ENCODE results near the gene USF2. TPM values are rescaled to one million over a fixed set of nuclear protein-coding genes. Genes with fewer than 3 reads are reported as not detected.
A peak's percentile ranks its signal among the peaks of the same experiment; 100 is the strongest.

Gene USF2
- total RNA-seq, 2 donors from 2014 or later: 86.5 to 108 TPM

DNA sequence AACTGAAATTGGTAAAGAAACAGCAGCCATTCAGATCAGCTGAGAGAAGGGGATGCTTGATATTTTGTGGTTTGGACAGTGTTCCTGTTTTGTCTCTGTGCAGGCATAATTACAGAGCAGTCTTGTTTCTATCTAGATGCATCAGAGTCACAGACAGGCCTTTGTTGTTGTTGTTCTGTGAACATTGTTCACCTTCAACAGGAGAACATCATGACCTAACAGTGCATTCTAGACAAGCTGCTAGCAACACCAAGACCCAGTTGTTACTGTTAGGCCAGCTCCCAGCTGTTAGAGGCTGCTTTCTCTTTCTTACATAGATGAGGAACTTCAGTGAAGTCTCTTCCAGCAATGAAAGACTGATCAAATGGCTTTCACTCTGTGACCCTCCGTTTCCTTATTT lies 28.4 kb upstream of the USF2 start:
- TF ChIP-seq, protein P1, sequence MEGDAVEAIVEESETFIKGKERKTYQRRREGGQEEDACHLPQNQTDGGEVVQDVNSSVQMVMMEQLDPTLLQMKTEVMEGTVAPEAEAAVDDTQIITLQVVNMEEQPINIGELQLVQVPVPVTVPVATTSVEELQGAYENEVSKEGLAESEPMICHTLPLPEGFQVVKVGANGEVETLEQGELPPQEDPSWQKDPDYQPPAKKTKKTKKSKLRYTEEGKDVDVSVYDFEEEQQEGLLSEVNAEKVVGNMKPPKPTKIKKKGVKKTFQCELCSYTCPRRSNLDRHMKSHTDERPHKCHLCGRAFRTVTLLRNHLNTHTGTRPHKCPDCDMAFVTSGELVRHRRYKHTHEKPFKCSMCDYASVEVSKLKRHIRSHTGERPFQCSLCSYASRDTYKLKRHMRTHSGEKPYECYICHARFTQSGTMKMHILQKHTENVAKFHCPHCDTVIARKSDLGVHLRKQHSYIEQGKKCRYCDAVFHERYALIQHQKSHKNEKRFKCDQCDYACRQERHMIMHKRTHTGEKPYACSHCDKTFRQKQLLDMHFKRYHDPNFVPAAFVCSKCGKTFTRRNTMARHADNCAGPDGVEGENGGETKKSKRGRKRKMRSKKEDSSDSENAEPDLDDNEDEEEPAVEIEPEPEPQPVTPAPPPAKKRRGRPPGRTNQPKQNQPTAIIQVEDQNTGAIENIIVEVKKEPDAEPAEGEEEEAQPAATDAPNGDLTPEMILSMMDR (IDR thresholded peaks at IDR 0.05): no peak
- Histone ChIP-seq H3K27me3 (no peaks in the 10 kb centered on the region), H3K9ac (ENCODE audit: low read depth in 2 of 2, low read length in 2 of 2) (no peak overlapping the region), H3K4me3 (no peak overlapping the region), H3K4me1 (no peaks in the 10 kb centered on the region), H3K27ac (peak overlapping the region; percentile 6), H3K9me3 (no peaks in the 10 kb centered on the region), H3K36me3 (no peaks in the 10 kb centered on the region)
- peak; percentile 15 for DNase-seq
- intact Hi-C loops (cut with DNase I): no loop called here

DNA sequence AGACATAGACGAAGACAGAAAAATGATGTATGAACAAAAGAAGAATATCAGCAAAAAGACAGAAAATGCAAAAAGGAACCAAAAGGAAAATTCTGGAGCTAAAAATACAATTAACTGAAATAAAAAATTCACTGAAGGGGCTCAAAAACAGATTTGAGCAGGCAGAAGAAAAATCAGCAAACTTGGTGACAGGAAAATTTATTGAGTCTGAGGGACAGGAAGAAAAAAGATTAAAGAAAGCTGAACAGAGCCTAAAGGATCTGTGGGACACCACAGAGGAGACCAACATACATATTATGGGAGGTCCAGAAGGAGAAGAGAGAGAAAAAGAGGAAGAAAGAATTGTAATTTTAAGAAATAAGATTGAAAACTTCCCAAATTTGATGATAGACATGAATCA lies 27.3 kb upstream of the USF2 start:
- no peaks in the 10 kb centered on the region for H3K9me3 ChIP-seq
- H3K27me3 ChIP-seq: no peaks in the 10 kb centered on the region
- H3K27ac ChIP-seq: no peak overlapping the region
- DNase-seq: no peak
- no peaks in the 10 kb centered on the region for H3K36me3 ChIP-seq
- TF ChIP-seq, protein P1 (IDR thresholded peaks at IDR 0.05): no peak
- H3K4me1 ChIP-seq: no peaks in the 10 kb centered on the region
- H3K4me3 ChIP-seq: no peak overlapping the region
- intact Hi-C loops (cut with DNase I): no loop called here
- no peak overlapping the region for H3K9ac ChIP-seq (ENCODE audit: low read depth in 2 of 2, low read length in 2 of 2)

DNA sequence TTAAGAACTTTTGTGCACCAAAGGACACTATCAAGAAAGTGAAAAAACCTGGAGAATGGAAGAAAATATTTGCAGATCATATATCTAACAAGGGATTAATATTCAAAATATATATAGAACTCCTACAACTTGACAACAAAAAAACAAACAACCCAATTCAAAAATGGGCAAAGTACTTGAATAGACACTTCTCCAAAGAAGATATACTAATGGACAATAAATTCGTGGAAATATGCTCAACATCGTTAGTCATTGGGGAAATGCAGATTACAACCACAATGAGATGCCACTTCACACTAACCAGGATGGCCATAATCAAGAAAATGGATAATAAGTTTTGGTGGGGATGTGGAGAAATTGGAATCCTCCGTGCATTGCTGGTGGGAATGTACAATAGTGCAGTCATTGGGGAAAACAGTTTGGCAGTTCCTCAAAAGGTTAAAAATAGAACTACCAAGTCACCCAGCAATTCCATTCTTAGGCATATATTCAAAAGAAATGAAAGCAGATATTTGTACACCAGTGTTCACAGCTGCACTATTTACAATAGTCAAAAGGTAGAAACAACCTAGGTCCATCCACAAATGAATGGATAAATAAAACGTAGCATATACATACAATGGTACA lies 22.2 kb upstream of the USF2 start:
- Histone ChIP-seq H3K4me3 (no peak overlapping the region), H3K9me3 (no peaks in the 10 kb centered on the region), H3K36me3 (no peaks in the 10 kb centered on the region), H3K9ac (ENCODE audit: low read depth in 2 of 2, low read length in 2 of 2) (no peak overlapping the region), H3K27ac (no peak overlapping the region), H3K4me1 (no peaks in the 10 kb centered on the region), H3K27me3 (peaks cover 5% of the 10 kb centered on the region)
- DNase-seq: peak; percentile 5
- TF ChIP-seq, protein P1 (IDR thresholded peaks at IDR 0.05): no peak
- intact Hi-C loops (cut with DNase I): no loop called here

DNA sequence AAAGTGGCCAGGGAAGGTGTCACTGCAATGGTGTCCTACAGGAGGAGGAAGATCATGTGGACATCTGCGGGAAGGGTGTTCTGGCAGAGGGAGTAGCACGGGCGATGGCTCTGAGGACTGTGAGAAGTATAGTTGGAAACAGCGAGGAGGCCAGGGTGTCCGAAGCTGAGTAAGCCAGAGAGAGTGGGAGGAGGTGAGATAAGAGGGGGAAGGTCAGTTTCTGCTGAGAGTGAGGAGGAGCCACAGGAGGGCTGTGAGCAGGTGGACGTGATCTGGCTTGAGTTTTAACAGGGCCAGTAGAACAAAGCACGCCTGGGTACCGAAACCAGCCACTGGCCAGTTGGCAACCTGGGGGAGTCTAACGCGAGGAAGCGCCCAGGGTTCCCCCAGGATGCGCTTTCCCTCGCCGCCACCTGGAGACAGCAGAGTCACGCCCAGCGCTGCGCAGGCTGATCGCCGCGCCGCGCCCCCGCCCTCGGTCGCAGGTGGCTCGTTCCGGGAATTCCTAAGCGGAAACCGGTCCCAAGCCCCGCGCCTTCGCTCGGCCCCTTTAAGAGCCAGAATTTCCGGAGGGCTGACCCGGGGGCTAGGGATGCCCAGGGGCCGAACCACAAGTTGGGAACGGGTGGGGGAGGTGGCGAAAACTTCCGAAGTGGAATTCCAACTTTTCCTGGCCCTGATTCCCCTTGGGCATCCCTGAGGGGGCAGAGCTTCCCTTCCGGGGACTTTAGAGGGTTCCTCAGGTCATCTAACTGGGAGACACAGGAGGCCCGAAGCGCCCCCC lies 21.0 kb upstream of the USF2 start:
- H3K27me3 ChIP-seq: peaks cover 5% of the 10 kb centered on the region
- intact Hi-C loops (cut with DNase I): no loop called here
- no peaks in the 10 kb centered on the region for H3K4me1 ChIP-seq
- H3K36me3 ChIP-seq: no peaks in the 10 kb centered on the region
- peak overlapping the region; percentile 90 for H3K27ac ChIP-seq
- peak overlapping the region; percentile 72 for H3K4me3 ChIP-seq
- TF ChIP-seq, protein P1 (IDR thresholded peaks at IDR 0.05): peak; percentile 41
- peak; percentile 94 for DNase-seq
- H3K9ac ChIP-seq (ENCODE audit: low read depth in 2 of 2, low read length in 2 of 2): peak overlapping the region; percentile 80 to 85
- no peaks in the 10 kb centered on the region for H3K9me3 ChIP-seq

DNA sequence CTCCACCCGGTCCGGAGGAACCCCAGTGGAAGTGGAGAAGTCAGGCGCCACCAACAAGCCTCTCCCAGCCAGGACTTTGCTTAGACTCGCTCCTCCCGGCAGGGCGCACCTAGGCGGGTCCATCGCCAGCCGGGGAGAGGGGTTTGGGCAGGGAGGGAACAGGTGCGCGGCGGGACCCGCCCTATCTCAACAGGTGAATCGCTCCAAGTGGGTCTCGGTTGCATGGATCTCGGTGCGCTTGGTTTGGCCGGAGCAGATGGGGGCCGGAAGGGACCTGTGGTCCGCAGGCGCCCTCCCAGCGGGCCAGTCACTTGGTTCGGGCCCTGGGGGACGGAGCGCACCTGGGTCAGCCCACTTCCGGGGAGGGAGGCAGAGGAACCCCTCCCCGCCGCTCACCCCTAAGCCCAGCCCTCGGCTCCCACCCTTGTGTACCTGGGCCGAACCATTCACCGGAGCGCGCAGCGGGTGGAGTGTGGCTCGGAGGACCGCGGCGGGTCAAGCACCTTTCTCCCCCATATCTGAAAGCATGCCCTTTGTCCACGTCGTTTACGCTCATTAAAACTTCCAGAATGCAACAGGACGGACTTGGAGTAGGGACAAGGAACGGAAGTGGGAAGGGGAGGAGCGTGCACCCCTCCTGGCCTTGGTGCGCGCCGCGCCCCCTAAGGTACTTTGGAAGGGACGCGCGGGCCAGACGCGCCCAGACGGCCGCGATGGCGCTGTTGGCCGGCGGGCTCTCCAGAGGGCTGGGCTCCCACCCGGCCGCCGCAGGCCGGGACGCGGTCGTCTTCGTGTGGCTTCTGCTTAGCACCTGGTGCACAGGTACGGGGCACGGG lies 20.2 kb upstream of the USF2 start, which contains the start of gene LSR:
Gene LSR, plus strand, starts transcription at position 693 of the 836 bp plus-strand sequence. Its CDS starts 21 bp downstream, at position 714.
- peak within 1 kb of the TSS; percentile 72 for H3K4me3 ChIP-seq
- H3K27me3 ChIP-seq: peaks cover 5% of the 10 kb centered on the region
- peak within 1 kb of the TSS; percentile 80 to 85 for H3K9ac ChIP-seq (ENCODE audit: low read depth in 2 of 2, low read length in 2 of 2)
- intact Hi-C loops (cut with DNase I): no loop called here
- no peaks in the 10 kb centered on the region for H3K4me1 ChIP-seq
- H3K9me3 ChIP-seq: no peaks in the 10 kb centered on the region
- TF ChIP-seq, protein P1 (IDR thresholded peaks at IDR 0.05): no peak
- peak within 1 kb of the TSS; percentile 90 for H3K27ac ChIP-seq
- no peaks in the 10 kb centered on the region for H3K36me3 ChIP-seq
- DNase-seq: peak; percentile 92

Data from colonic mucosa (tissue), 4 donors.